Activated naive CD4-positive, alpha-beta T cell treated with Interleukin-2 at 50 U/mL for 16 hours (primary cell): Measurements from ENCODE around the gene GRM8.
A peak's percentile ranks its signal among the peaks of the same experiment; 100 is the strongest.

ENCODE experiments used
- DNase-seq: peaks from one replicate; pipeline ENCODE4 v3.0.0-alpha.2; 2020

GRM8 gene

DNA sequence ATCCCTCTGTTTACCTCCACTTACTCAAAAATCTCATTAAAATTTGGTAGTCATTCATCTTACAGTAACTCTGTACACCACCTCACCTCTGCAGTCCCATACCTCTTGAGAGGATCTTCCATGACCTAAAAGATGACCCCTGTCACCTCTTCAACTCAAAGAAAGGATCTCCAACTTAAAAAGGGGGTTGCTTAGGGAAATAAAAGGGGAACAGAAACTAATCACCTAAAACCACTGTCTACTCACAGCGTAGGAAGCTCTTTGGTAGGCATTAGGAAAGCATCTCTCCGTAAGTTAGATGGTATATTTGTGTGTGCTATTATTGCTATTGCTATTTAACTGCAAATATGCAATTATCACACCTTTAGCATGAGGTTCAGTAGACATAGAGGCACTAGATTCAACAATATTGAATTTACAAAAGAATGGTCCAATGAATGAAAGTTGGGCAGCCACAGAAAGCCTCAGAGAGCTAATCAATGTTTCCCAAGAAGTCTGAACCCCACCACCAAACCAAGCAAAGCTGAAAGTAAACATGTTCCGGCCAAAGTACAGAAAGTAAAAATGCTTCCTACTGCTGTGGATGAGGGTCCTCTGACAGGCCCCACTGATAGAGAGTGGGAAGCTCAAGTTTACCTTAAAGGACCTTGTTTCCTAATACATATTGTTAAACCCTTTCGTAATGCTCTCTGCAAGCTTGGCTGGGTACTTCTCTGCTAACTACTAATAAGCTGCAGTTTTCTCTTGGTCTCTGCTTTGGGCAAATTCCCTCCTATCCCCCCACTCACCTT lies 105.8 kb downstream of the GRM8 start:
- no peak for DNase-seq

DNA sequence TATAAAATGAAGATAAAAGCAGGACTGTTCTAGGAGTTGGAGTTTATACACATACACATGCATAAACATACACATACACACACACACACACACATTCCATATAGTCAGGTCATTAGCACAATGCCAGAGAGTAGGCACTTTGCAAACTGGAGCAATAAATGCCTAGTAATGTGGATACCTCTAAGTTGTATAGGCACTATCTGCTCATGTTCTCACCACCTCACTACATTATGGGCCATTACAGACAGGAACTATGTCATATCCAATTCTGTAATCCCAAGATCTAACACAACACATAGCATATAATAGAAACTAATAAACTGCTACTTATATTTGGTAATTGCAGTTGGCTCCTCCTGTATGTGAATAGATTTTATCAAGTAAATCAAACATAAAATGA lies 115.6 kb downstream of the GRM8 start:
- DNase-seq: no peak

DNA sequence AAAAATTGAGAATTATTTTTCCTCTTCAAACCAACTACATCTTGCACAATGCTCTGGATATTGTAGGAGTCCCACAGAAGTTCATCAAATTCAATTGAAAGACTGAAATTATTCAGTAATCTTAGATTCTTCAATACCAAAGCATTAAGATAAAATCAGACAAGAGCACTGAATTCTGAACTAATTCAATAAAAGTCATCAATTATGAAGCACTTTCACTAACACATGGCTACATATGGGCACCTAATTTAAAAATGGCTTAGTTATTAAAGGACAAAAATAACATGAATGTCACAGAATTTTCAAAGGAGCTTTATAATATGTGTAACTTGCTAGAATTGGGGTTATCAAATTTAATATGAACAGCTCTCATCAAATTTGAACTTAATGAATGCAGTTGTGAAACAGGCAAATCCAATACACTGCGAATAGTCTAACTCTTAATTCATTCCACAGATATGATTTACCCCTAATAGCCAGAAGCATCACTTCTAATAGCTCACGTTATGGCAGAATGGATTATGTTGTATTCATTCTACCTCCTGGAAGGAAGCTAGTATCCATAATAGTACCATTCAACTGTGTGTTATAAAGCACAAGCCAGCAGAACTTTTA lies 116.8 kb downstream of the GRM8 start:
- no peak for DNase-seq

DNA sequence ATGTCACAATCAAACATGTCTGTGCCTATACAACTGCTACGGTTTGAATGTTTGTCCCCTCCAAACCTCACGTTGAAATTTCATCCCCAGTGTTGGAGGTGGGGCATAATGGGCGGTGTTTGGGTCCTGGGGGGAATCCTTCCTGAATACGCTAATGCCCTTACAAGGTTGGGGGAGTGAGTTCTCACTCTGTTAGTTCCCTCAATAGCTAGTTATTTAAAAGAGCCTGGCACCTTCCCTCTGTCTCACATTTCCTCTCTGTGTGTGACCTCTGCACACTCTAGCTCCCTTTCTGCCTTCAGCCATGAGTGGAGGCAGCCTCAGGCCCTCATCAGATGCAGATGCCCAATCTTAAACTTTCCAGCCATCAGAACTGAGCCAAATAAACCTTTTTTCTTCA lies 129.5 kb downstream of the GRM8 start:
- DNase-seq: no peak

DNA sequence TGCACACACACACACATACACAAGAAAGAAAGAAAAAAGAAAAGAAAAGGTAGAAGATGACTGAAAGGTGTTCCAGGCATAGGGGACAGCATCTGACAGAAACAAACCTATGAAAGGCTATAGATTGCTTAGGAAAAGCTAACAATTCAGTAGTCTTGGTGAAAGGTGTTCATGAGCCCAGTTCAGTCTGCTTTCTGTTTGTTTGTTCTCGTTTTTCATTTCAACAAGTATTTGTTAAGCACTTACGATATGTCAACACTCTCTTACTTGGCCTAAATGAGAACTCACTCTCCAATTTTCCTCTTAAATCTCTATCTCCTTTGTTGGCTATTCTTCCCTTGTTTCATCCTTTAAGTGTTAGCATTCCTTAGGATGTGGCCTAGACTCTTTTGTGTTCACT lies 133.2 kb downstream of the GRM8 start:
- no peak for DNase-seq

DNA sequence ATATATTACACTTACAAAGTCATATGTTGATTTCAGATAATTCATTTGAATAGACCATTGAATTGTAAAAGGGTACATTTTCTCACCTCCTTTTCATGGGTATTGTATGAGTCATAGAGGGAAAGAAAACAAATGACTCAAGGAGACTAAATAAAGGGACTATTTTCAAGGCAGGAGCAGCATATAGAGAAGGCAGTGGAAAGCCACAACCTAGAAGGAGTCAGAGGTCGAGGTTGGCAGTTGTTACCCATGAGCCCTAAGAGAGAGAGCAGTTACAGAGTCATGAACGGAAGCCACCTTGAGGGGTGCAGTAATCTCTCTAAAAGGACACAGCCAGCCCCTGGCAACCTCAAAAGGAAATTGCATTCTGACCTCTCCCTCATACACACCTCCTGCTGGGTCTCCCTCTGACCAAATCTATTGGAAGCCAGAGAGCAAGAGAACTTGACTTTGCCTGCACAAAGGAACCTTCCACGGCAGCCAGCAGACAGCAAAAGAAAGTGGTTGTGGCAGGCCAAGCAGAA lies 137.9 kb downstream of the GRM8 start:
- no peak for DNase-seq

DNA sequence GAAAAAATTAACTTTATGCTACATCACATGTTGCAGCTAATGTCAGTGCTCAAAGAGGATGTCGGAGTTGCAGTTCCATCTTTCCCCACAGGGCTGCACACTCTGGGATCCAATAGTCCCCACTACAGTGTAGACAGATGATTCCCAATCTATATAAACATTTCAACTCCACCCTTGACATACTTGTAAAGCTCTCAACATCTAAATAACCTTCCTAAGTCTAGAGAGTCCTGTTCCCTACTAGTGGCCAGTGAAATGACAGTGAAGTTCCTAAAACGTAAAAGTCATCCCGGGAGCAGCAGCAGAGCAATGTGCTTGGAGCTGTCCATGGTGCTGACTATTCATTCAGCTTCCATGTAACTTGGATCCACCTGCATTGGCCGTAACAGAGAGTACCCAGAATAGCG lies 145.1 kb downstream of the GRM8 start:
- peak; percentile 5 for DNase-seq

DNA sequence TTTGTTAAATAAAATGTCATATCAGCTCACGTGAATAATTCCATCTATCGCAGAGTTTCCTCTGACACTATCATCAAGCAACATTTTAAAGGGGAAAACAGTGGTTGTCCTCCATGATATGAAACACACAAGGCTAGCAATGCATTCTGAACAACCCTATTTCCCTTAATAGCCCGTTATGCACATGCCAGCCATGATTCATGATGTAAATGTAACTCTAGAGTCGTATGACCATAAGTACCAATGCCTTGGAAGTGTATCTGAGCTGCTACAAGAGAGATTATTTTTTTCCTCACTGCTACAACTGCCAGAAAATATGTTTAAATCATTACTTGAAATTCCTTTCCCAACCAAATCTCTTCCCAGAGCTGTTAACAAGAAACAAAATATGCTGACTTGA lies 159.4 kb downstream of the GRM8 start:
- DNase-seq: no peak

DNA sequence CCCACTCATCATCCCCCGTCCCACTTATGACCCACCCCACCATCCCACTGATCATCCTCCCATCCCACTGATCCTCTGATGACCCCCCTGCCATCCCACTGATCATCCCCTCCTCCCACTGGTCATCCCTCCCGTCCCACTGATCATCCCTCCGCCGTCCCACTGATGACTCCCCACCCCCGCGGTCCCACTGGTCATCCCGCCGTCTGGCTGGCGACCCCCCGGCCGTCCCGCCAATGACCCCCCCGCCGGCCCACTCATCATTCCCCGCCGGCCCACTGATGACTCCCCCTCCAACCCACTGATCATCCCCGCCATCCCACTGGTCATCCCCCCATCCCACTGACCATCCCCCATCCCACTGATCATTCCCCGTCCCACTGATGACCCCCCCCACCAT lies 161.1 kb downstream of the GRM8 start:
- no peak for DNase-seq

DNA sequence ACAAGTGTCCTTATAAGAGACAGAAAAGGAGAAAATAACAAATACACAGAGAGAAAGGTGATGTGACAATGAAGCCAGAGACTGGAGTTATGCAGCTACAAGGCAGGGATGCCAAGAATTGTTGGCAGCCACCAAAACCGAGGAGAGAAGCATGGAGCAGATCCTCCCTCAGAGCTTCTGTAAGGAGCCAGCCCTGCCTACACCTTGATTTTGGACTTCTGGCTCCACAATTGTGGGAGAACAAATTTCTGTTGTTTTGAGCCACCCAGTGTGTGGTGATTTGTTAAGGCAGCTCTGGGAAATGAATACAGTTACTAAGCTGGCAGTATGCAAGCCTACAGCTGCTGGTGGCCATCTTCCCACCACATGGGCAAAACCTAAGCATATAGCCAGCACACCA lies 163.6 kb downstream of the GRM8 start:
- DNase-seq: no peak

DNA sequence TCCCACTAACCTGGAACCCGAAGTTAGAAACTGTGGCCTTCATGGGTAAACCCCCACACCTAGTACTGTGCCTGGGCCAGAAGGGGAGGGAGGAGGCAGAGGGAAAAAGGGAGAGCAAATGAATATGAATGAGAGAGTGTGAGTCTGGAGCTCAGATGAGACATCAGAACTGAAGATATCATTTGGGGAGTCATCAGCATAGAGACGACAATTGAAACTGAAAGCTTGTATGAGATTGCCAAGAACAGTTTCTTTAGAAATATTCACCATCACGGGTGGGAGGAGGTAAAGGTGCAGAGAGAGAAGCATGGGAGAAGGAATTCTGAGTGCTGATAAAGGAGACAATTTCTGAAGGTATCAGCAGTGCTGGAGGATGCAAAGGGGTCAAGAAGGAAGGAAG lies 171.2 kb downstream of the GRM8 start:
- no peak for DNase-seq

DNA sequence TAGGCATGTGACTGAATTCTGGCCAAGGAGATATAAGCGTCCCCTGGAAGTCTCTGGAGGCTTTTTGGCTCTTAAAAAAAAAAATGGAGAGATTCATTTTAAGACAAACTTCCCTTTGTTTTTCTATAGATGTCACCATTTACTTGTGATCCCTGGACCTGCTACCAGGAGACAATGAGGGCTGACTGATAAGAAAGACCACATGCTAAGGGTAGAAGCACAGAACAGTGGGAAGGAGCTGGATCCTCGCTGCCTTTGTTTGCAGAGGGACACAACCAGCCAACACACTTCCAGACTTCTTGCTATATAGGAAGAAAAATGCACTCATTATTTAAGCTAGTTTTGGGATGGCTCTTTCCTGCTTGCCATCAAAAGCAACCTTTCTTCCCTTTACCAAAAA lies 172.2 kb downstream of the GRM8 start:
- DNase-seq: no peak

DNA sequence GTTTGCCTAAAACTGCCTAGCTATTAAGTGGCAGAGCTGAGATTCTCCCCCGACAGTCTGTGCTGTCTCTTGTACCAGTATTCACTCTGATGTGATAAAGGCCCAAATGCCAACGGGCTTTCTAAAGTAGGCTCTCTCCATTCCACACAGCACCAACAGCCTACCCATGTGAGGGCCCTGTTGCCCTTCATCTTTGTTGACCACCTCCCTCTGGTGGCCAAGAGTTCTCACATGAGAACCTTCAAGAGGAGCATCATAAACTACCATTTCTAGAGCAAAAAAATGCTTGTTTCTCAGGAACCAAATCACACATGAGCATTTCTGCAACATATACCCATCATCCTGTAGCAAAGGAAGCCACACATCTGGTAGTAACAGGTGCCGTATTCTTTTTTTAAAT lies 185.8 kb downstream of the GRM8 start:
- DNase-seq: no peak

DNA sequence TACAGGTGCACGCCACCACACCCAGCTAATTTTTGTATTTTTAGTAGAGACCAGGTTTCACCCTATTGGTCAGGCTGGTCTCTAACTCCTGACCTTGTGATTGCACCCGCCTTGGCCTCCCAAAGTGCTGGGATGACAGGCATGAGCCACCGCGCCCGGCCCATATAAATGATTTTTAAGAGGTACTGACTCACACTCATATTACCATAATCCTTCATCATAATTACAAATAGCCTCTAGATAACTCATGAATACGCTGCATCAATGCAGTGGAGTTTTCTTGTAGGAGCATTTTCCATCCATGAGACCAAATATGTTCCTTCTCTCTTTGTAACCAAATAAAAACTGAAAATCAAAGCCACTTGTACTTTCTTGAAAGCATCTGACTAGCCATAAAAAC lies 193.3 kb downstream of the GRM8 start:
- DNase-seq: no peak

DNA sequence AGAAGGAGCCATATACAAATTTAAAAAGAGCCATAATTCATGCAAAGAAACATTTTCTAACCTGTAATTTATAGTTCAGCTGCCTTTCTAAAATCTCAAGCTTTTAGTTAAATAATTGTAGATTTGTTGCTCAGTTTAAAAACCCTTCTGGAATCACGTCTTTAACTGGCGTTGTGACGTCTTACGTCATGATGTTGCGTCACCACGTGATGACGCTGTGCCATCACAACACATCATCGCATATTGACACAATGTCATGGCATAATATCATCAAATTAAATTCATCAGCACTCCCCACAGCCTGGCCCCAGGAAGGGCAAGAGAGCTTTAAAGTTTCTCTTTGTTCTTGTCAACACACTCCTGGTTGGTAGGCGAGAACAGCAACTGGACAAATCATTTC lies 194.8 kb downstream of the GRM8 start:
- no peak for DNase-seq

DNA sequence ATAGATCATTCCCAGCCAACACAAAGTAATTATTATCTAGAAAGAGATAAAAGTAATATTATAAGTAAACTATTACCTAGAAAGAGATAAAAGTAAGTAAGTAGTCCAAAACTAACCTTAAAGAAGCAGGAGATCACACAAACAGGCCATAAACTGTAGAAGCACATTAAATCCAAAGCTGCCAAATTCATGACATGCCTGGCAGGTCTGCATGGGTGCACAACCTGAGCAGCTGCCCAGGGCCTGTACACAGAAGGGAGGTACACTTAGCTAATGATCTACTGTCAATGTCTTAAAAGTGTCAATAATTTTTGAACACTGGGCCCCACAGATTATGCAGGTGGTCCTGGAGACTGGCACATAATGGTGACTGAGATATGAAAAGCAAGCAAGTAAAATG lies 196.5 kb downstream of the GRM8 start:
- no peak for DNase-seq

DNA sequence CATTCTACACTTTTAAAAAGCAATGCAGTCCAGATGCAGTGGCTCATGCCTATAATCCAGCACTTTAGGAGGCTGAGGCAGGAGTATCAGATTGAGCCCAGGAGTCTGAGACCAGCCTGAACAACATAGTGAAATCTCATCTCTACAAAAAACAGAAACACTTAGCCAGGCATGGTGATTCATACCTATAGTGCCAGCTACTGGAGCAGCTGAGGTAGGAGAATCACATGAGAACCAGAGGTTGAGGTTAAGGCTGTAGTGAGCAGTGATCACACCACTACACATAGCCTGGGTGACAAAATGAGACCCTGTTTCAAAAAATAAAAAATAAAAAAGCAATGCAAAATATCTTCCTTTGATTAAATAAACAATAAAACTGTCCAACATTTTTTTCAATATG lies 205.2 kb downstream of the GRM8 start:
- DNase-seq: no peak

DNA sequence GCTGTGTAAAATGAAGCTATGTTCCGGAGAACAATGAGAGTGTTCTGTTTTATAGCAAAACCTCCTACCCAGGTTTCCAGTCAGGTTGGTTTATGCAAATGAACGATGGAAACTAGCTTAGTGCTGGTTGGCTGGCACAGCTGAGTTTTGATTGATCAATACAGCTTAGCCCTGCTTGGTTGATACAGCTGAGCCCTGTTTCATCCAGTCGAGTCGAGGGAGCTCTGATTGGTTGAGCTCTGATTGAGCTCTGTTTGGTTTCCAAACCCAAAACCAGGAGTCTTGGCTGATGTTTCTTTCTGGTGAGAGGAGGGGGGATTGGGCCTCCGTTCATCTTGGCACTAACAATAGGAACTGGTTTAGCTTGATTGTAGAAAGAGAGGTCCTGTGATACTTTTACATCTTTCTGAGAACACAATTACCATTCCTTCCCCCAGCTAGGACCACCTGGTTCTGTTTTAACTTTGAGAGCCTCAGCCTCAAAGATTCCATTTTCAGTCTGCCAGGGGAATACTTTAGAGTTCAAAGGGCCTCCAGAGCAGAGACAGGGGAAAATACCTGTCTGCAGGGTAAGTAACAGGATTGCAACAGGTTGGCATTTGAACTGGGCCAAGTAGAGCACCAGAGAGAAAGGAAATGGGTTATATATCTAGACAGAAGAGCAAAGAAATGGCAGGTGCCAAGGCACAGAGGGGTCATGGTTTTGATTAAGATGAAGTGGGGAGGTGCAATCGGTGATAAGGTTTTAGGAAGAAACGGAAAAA lies 210.9 kb downstream of the GRM8 start:
- no peak for DNase-seq

DNA sequence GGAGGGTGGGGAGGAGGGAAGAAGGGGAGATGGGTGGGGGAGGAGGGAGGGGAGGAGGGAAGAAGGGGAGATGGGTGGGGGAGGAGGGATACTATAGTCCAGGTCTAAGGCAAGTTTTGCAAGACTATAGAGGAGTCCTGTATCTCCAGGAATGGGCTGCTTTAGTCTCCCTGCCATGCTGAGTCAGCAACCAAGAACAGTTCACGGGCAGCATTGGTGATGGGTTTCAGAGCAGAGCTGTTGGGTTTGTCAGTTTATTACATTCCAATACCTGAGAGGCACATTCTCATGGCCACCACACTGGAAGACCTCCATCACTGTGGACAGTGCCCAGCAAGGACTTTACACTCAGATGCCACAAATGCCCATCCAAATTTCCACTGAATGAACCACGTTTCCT lies 212.7 kb downstream of the GRM8 start:
- no peak for DNase-seq

DNA sequence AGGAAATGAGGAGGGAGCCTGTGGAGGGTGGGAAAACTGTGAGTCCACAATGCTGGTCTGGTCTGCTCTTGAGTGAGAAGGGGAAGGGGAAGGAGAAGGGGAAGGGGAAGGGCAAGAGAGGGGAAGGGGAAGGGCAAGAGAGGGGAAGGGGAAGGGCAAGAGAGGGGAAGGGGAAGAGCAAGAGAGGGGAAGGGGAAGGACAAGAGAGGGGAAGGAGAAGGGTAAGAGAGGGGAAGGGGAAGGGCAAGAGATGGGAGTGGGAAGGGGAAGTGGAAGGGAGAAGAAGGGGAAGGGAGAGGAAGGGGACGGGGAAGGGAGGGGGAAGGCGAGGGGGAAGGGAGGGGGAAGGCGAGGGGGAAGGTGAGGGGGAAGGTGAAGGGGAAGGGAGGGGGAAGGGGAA lies 213.2 kb downstream of the GRM8 start:
- no peak for DNase-seq

DNA sequence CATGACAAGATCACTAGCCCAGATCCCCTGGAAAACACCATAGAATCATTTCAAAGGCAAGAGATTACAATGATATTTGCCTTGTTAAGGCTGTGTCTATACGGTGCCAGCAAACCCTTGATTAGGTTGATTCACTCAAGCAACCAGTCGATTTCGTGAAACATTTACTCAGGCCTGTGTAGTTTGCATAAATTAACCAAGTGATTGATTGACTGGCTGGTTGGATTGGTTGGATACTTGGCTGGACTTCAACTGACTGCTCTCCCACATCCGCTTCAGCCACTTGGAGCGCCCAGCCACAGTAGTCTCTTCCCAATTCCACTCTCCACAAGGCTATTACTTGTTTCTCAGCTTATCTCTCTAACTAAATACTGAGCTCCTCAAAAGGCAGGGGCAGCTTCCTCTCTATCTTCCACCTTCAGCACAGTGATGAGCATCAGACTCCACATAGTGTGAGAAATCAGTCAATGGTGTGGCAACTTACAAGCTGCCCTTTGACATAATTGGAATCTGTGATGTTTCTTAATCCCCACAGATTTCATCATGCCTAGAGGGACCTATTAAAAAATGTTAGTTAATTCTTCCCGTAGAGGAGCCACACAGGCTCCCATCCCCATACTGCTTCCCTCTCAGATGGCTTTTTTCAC lies 217.4 kb downstream of the GRM8 start:
- DNase-seq: no peak

DNA sequence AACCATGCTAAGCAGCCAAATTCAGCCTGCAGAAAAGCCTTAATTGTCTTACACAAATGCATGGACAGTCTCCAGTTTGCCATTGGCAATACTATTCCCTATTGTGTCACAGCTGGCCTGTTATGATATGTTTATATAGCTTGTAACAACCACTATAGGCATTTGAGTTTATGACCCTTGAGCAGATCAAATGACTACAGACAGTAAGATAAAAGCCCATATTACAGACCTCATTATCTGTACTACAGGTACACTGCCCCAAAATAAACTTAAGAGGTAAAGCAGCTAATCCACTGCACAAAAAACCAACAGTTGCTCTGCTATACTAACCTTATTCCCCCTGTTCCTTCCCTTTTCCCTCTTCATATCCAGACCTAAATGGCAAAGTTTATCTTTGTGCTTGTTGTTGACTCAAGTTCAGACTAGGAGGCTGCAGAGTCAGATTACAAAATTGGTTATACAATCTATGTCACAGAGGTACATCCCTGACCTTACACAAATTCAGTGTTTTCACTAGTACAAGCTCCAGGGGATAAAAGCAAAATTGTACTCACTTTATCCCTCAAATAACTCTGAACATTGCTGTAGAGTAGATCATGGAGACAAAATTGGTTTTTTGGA lies 218.4 kb downstream of the GRM8 start:
- DNase-seq: no peak

DNA sequence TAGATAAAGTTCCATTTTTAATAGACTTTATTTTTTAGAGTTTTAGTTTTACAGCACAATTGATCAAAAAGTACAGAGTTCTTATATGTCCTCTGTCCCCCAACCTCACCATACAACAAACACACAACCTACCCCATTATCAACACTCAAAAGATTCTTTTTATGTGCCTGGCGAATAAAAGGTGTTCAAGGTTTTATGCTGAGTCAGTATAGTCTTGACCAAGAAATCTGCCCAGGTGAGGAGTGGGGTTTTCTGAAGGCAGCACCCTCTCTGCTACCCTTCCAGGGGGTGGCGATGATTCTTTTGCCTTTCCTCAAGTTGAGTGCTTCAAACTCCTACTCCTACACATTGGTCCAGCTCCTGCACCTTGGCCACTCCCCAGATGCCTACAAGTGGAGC lies 222.9 kb downstream of the GRM8 start:
- DNase-seq: no peak
